ENCODE data around the gene GBA2.

The GBA2 gene

DNA sequence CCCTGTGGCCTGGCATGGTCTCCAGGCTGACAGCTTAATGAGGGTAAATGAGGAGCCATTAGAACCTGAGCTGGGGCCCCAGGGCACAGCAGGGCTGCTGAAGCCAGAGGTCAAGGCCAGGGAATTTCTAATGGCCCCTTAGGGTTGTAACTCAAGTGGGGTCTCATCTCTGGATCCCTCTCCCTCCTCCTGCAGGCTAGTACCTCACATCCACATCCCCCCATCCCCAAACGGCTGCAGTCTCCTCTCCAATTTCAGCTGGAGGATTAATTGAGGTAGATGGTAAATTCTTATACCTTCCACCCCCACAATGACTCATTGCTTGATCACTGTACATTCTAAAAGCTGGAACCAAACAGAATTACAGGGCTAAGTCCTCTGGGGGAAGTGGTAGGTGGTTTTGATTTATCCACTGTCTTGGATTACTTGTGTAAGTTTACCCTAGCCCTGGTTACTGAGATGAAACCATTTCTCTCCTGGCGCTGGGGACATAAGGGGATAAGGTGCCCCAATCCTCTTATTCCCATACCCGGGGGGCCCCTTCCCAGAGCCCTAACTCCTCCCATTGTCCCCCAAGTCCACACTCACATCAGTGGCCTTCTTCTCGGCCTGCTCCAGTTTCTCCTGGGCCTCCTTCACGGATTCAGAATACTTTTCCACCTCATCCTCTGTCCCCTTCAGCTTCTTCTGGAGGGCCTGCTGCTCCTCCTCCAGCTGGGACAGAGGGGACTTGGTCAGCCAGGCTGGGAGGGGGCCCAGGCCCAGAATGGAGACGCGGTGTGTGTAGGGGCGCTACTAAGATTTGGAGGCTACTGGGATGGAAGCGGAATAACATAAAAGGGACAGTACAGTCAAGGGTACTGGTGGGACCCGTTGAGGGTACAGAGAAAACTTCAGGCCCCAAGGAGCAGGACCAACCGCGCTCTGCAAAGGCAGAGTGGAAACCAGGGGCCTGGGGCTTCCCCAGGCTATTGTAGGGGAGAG lies 60.2 kb downstream of the GBA2 start:
- Histone ChIP-seq H4K8ac (ENCODE audit: low read depth, low read length) (no peak overlapping the region), H3K14ac (ENCODE audit: low read length) (no peak overlapping the region), H3K79me1 (ENCODE audit: low read depth, low read length) (peaks cover 6% of the 10 kb centered on the region), H2AFZ (ENCODE audit: low read length) (peak overlapping the region; percentile 17), H3K27ac (replicated peaks; ENCODE audit: low read length) (peak overlapping the region; percentile 65), H2AK5ac (ENCODE audit: low read depth, low read length) (peak overlapping the region; percentile 76), H3K18ac (ENCODE audit: low read length) (peak overlapping the region; percentile 99), H2BK15ac (ENCODE audit: low read length) (peak overlapping the region; percentile 35), H3K4me1 (ENCODE audit: control insufficient read depth in 2 of 2, insufficient read depth in 1 of 2, low read depth in 1 of 2, low read length in 2 of 2) (peaks cover 12 to 21% of the 10 kb centered on the region in 2 donors), H3K4me2 (ENCODE audit: insufficient read depth, low read length, poor library complexity, severe bottlenecking) (peak overlapping the region; percentile 88), H2BK5ac (ENCODE audit: low read length) (peak overlapping the region; percentile 91), H2BK12ac (ENCODE audit: low read length) (peak overlapping the region; percentile 79), H2BK120ac (ENCODE audit: low read depth, low read length) (peak overlapping the region; percentile 75), H3K4ac (ENCODE audit: low read length) (no peak overlapping the region), H3K36me3 (replicated peaks in 1 of 2; ENCODE audit: control insufficient read depth in 2 of 2, insufficient read depth in 2 of 2, low read length in 2 of 2) (peaks cover 12 to 18% of the 10 kb centered on the region in 2 donors), H3K9me3 (replicated peaks in 1 of 2; ENCODE audit: control insufficient read depth in 2 of 2, insufficient read depth in 1 of 2, low read depth in 1 of 2, low read length in 2 of 2) (no peaks in the 10 kb centered on the region), H3K27me3 (ENCODE audit: control insufficient read depth in 3 of 3, insufficient read depth in 3 of 3, low read depth in 1 of 3, low read length in 3 of 3) (no peaks in the 10 kb centered on the region), H3K9ac (ENCODE audit: low read depth, low read length, poor library complexity) (peak overlapping the region; percentile 98), H3K4me3 (ENCODE audit: low read length in 2 of 2) (peak overlapping the region in 1 of 2 donors; percentile 86), H4K91ac (ENCODE audit: low read depth, low read length, poor library complexity) (no peak overlapping the region), H3K23ac (ENCODE audit: low read depth, low read length, poor library complexity) (peak overlapping the region; percentile 4)
- no peak for DNase-seq (ENCODE audit: low spot score)
- WGBS, 2 donors (ENCODE audit: extremely low coverage in 2 of 2, insufficient read length in 2 of 2, insufficient replicate concordance in 1 of 2), result no CpG with 5 or more reads among the region's 12 CpGs

- Histone ChIP-seq H2AK5ac (ENCODE audit: low read depth, low read length) (no peak overlapping the region), H3K14ac (ENCODE audit: low read length) (no peak overlapping the region), H3K27ac (replicated peaks; ENCODE audit: low read length) (no peak overlapping the region), H3K4ac (ENCODE audit: low read length) (no peak overlapping the region), H3K79me1 (ENCODE audit: low read depth, low read length) (peaks cover 6% of the 10 kb centered on the region), H3K9me3 (replicated peaks in 1 of 2; ENCODE audit: control insufficient read depth in 2 of 2, insufficient read depth in 1 of 2, low read depth in 1 of 2, low read length in 2 of 2) (no peaks in the 10 kb centered on the region), H4K8ac (ENCODE audit: low read depth, low read length) (no peak overlapping the region), H2BK120ac (ENCODE audit: low read depth, low read length) (no peak overlapping the region), H3K4me3 (ENCODE audit: low read length in 2 of 2) (no peak overlapping the region), H4K91ac (ENCODE audit: low read depth, low read length, poor library complexity) (no peak overlapping the region), H3K4me1 (ENCODE audit: control insufficient read depth in 2 of 2, insufficient read depth in 1 of 2, low read depth in 1 of 2, low read length in 2 of 2) (peaks cover 12 to 21% of the 10 kb centered on the region in 2 donors), H2AFZ (ENCODE audit: low read length) (no peak overlapping the region), H2BK15ac (ENCODE audit: low read length) (no peak overlapping the region), H2BK5ac (ENCODE audit: low read length) (no peak overlapping the region), H3K27me3 (ENCODE audit: control insufficient read depth in 3 of 3, insufficient read depth in 3 of 3, low read depth in 1 of 3, low read length in 3 of 3) (no peaks in the 10 kb centered on the region), H3K18ac (ENCODE audit: low read length) (no peak overlapping the region), H3K36me3 (replicated peaks in 1 of 2; ENCODE audit: control insufficient read depth in 2 of 2, insufficient read depth in 2 of 2, low read length in 2 of 2) (peaks cover 15 to 24% of the 10 kb centered on the region in 2 donors), H3K9ac (ENCODE audit: low read depth, low read length, poor library complexity) (no peak overlapping the region), H2BK12ac (ENCODE audit: low read length) (no peak overlapping the region), H3K23ac (ENCODE audit: low read depth, low read length, poor library complexity) (no peak overlapping the region), H3K4me2 (ENCODE audit: insufficient read depth, low read length, poor library complexity, severe bottlenecking) (no peak overlapping the region)
- no CpG with 5 or more reads among the region's 2 CpGs for WGBS, 2 donors (ENCODE audit: extremely low coverage in 2 of 2, insufficient read length in 2 of 2, insufficient replicate concordance in 1 of 2)
- no peak for DNase-seq (ENCODE audit: low spot score)
Measured at GRCh38 chr9:35687972-35688557, 61.0 kb downstream of the GBA2 start.

DNA sequence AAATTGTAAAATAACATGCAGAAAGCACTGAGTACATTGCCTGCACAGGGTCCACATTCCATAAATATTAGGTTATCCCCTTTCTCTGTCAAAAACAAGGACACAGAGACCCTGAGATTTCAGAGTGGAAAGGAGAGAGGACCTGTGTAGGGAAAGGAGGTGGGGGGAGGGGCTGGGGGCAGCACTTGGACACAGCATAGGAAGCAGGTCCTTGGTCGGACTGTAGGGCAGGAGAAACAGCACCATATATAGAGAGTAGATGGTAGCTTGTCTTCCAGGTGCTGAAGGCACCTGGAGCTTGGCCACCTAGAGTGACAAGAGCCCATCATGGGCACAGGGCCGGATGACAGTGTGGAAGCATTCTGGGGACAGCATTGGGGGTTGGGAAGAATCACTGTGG lies 61.7 kb downstream of the GBA2 start:
- Histone ChIP-seq H3K4me1 (ENCODE audit: control insufficient read depth in 2 of 2, insufficient read depth in 1 of 2, low read depth in 1 of 2, low read length in 2 of 2) (peaks cover 12 to 21% of the 10 kb centered on the region in 2 donors), H3K4me2 (ENCODE audit: insufficient read depth, low read length, poor library complexity, severe bottlenecking) (no peak overlapping the region), H3K18ac (ENCODE audit: low read length) (no peak overlapping the region), H3K9ac (ENCODE audit: low read depth, low read length, poor library complexity) (no peak overlapping the region), H2AFZ (ENCODE audit: low read length) (no peak overlapping the region), H3K79me1 (ENCODE audit: low read depth, low read length) (peaks cover 6% of the 10 kb centered on the region), H2BK5ac (ENCODE audit: low read length) (no peak overlapping the region), H2AK5ac (ENCODE audit: low read depth, low read length) (no peak overlapping the region), H3K27me3 (ENCODE audit: control insufficient read depth in 3 of 3, insufficient read depth in 3 of 3, low read depth in 1 of 3, low read length in 3 of 3) (no peaks in the 10 kb centered on the region), H3K27ac (replicated peaks; ENCODE audit: low read length) (no peak overlapping the region), H3K9me3 (replicated peaks in 1 of 2; ENCODE audit: control insufficient read depth in 2 of 2, insufficient read depth in 1 of 2, low read depth in 1 of 2, low read length in 2 of 2) (no peaks in the 10 kb centered on the region), H2BK12ac (ENCODE audit: low read length) (no peak overlapping the region), H3K36me3 (replicated peaks in 1 of 2; ENCODE audit: control insufficient read depth in 2 of 2, insufficient read depth in 2 of 2, low read length in 2 of 2) (peaks cover 19 to 32% of the 10 kb centered on the region in 2 donors), H2BK15ac (ENCODE audit: low read length) (no peak overlapping the region), H3K14ac (ENCODE audit: low read length) (no peak overlapping the region), H4K8ac (ENCODE audit: low read depth, low read length) (no peak overlapping the region), H3K23ac (ENCODE audit: low read depth, low read length, poor library complexity) (no peak overlapping the region), H4K91ac (ENCODE audit: low read depth, low read length, poor library complexity) (no peak overlapping the region), H2BK120ac (ENCODE audit: low read depth, low read length) (no peak overlapping the region), H3K4me3 (ENCODE audit: low read length in 2 of 2) (no peak overlapping the region), H3K4ac (ENCODE audit: low read length) (no peak overlapping the region)
- no peak for DNase-seq (ENCODE audit: low spot score)
- no CpG with 5 or more reads among the region's 2 CpGs for WGBS, 2 donors (ENCODE audit: extremely low coverage in 2 of 2, insufficient read length in 2 of 2, insufficient replicate concordance in 1 of 2)

Data from neuronal stem cell (in vitro differentiated cells).